HepG2 (cell line): ENCODE results near the gene STK36. TPM values are rescaled to one million over a fixed set of nuclear protein-coding genes. Genes with fewer than 3 reads are reported as not detected.

Experiments
- ADNP ChIP-seq: sonication (generic); formaldehyde crosslinking; IDR thresholded peaks from 2 replicates; pipeline ENCODE4 v1.4.0; 2020; ENCODE audit warnings: missing genetic modification reagents
- CHD4 ChIP-seq: fragments of 200-600 bp; sonication (generic); IDR thresholded peaks from 2 replicates; pipeline ENCODE4 v1.7.0; 2017; ENCODE audit warnings: mild to moderate bottlenecking, low read length, borderline replicate concordance
- CSRNP1 ChIP-seq: sonication (generic); formaldehyde crosslinking; IDR thresholded peaks from 2 replicates; pipeline ENCODE4 v1.8.1; 2023; ENCODE audit warnings: mild to moderate bottlenecking, missing genetic modification reagents
- FOXA3 ChIP-seq: IDR thresholded peaks from 2 replicates; pipeline ENCODE4 v1.6.1; 2016; ENCODE audit warnings: missing genetic modification reagents, missing compliant biosample characterization
- GATAD1 ChIP-seq: IDR thresholded peaks from 2 replicates; pipeline ENCODE4 v1.6.1; 2016; ENCODE audit warnings: missing genetic modification reagents, missing compliant biosample characterization
- GATAD2A ChIP-seq: IDR thresholded peaks from 2 replicates; pipeline ENCODE4 v1.6.1; 2016
- GTF2F1 ChIP-seq: fragments of 150-350 bp; IDR thresholded peaks from 2 replicates; pipeline ENCODE4 v1.6.1; 2014; ENCODE audit warnings: low read length
- HES4 ChIP-seq: sonication (generic); formaldehyde crosslinking; IDR thresholded peaks from 2 replicates; pipeline ENCODE4 v1.9.0; 2021; ENCODE audit warnings: mild to moderate bottlenecking, missing genetic modification reagents, borderline replicate concordance
- HINFP ChIP-seq: sonication (generic); formaldehyde crosslinking; IDR thresholded peaks from 2 replicates; pipeline ENCODE4 v1.4.0; 2020; ENCODE audit warnings: low read depth, mild to moderate bottlenecking, missing genetic modification reagents
- MYNN ChIP-seq: sonication (generic); formaldehyde crosslinking; IDR thresholded peaks from 2 replicates; pipeline ENCODE4 v1.4.0; 2020; ENCODE audit warnings: mild to moderate bottlenecking, low read depth, missing genetic modification reagents
- NFATC3 ChIP-seq: sonication (generic); formaldehyde crosslinking; IDR thresholded peaks from 2 replicates; pipeline ENCODE4 v1.5.1; 2020; ENCODE audit warnings: mild to moderate bottlenecking, missing genetic modification reagents
- NFIC ChIP-seq: IDR thresholded peaks from 2 replicates; pipeline ENCODE4 v1.6.1; 2012; ENCODE audit warnings: mild to moderate bottlenecking, low read length, inconsistent platforms
- NFRKB ChIP-seq: fragments of 450-650 bp; IDR thresholded peaks from 2 replicates; pipeline ENCODE4 v1.6.1; 2017
- POLR2G ChIP-seq: fragments of 200-400 bp; formaldehyde crosslinking; IDR thresholded peaks from 2 replicates; pipeline ENCODE4 v1.6.1; 2018; ENCODE audit warnings: mild to moderate bottlenecking, low read depth, low read length, moderate library complexity
- REXO4 ChIP-seq: sonication (generic); formaldehyde crosslinking; IDR thresholded peaks from 2 replicates; pipeline ENCODE4 v1.8.0; 2022; ENCODE audit warnings: missing genetic modification reagents, mild to moderate bottlenecking, borderline replicate concordance
- SRF ChIP-seq: IDR thresholded peaks from 2 replicates; pipeline ENCODE4 v1.6.1; 2011; ENCODE audit warnings: mild to moderate bottlenecking, low read depth, low read length, moderate library complexity
- YEATS2 ChIP-seq: sonication (generic); formaldehyde crosslinking; IDR thresholded peaks from 2 replicates; pipeline ENCODE4 v1.4.0; 2020; ENCODE audit warnings: missing genetic modification reagents, borderline replicate concordance
- ZBTB42 ChIP-seq: sonication (generic); formaldehyde crosslinking; IDR thresholded peaks from 2 replicates; pipeline ENCODE4 v1.5.0; 2020; ENCODE audit warnings: mild to moderate bottlenecking, missing genetic modification reagents
- ZNF160 ChIP-seq: sonication (generic); formaldehyde crosslinking; IDR thresholded peaks from 2 replicates; pipeline ENCODE4 v1.8.0; 2022; ENCODE audit warnings: mild to moderate bottlenecking, inconsistent platforms, missing genetic modification reagents
- ZNF331 ChIP-seq: sonication (generic); formaldehyde crosslinking; IDR thresholded peaks from 2 replicates; pipeline ENCODE4 v1.4.0; 2020; ENCODE audit warnings: missing genetic modification reagents
- ZNF574 ChIP-seq: sonication (generic); formaldehyde crosslinking; IDR thresholded peaks from 2 replicates; pipeline ENCODE4 v1.4.0; 2020; ENCODE audit warnings: missing genetic modification reagents
- ZNF597 ChIP-seq: sonication (generic); formaldehyde crosslinking; IDR thresholded peaks from 2 replicates; pipeline ENCODE4 v1.5.0; 2020; ENCODE audit warnings: missing genetic modification reagents
- ZNF773 ChIP-seq: sonication (generic); formaldehyde crosslinking; IDR thresholded peaks from 2 replicates; pipeline ENCODE4 v1.4.0; 2020; ENCODE audit warnings: missing genetic modification reagents, borderline replicate concordance
- polyA plus RNA-seq, 8 experiments: library from polyadenylated mRNA; depleted of rRNA in 3 of 8; stranded (reverse) in 7 of 8; unstranded in 1 of 8; fragments of >200 nt; fragmentation: Illumina TruSeq in 4 of 8; extraction: Trizol in 4 of 8; gene quantifications; 2 replicates each; pipeline versions ENCODE4 v1.2.1 to v1.2.3, GENCODE V29; 2011 to 2016; ENCODE audit warnings: low read depth in 4 of 8, missing spikeins in 1 of 8, mixed read lengths in 1 of 8; ENCODE audit not compliant: insufficient read depth in 1 of 8
- total RNA-seq, 5 experiments: library from RNA; depleted of rRNA; stranded (reverse); fragments of >200 nt; fragmentation: Illumina TruSeq; extraction: Trizol; gene quantifications; 2 replicates each; pipeline ENCODE4 v1.2.3, GENCODE V29; 2016; ENCODE audit warnings: low read depth in 1 of 5

The STK36 gene
- total and polyA plus RNA-seq, 2 of the 13 experiments (the other 11 are each of a cell fraction or from before 2014, with no cell fraction given) = 45.9 to 83.5 TPM

- TF ChIP-seq NFIC (no peak), REXO4 (0 out of 2 replicates have a peak, but pooled peaks have one; percentile 23), YEATS2 (CRISPR knock-in tag) (peak; percentile 90), ZNF597 (CRISPR knock-in tag) (no peak), HES4 (CRISPR knock-in tag) (peak; percentile 70; the same call in 1 of the 2 replicates), ADNP (CRISPR knock-in tag) (no peak), ZNF574 (CRISPR knock-in tag) (peak; percentile 96), NFRKB (no peak), HINFP (CRISPR knock-in tag) (peak; percentile 83), GTF2F1 (0 out of 2 replicates have a peak, but pooled peaks have one; percentile 15), GATAD1 (CRISPR knock-in tag) (peak; percentile 81), CHD4 (no peak), POLR2G (peak; percentile 93), FOXA3 (CRISPR knock-in tag) (peak; percentile 76), ZBTB42 (CRISPR knock-in tag) (peak; percentile 3; the same call in 1 of the 2 replicates), ZNF773 (0 out of 2 replicates have a peak, but pooled peaks have one; percentile 8), GATAD2A (CRISPR knock-in tag) (peak; percentile 82), MYNN (no peak; the same call in 1 of the 2 replicates), ZNF331 (CRISPR knock-in tag) (peak; percentile 87), ZNF160 (CRISPR knock-in tag) (peak; percentile 73; the same call in 1 of the 2 replicates), NFATC3 (CRISPR knock-in tag) (peak; percentile 90; the same call in 1 of the 2 replicates), CSRNP1 (peak; percentile 85; the same call in 1 of the 2 replicates), SRF (no peak)
Observed at GRCh38 chr2:218710687-218711549, 39.0 kb downstream of the STK36 start, which contains the start of gene TTLL4 (continued).
